OCI-LY7 (cell line): ENCODE measurements around the gene ARHGAP23. TPM values are rescaled to one million over a fixed set of nuclear protein-coding genes. Genes with fewer than 3 reads are reported as not detected.

ENCODE experiments used
- BruUV-seq: library from RNA; stranded (reverse); fragments of 400-500 nt; replicated peaks from 2 replicates; lab custom pipeline; 2021; lab: Mats Ljungman, UMichigan
- CTCF ChIA-PET: fragments of 300-600 bp; sonication (Branson Sonifier 250); formaldehyde crosslinking; loops from one replicate; lab custom pipeline; 2022; ENCODE audit warnings: antibody characterized with exemption; ENCODE audit not compliant: unreplicated experiment; lab: Charles Lee
- POLR2A ChIA-PET: fragments of 300-600 bp; sonication (Branson Sonifier 250); formaldehyde crosslinking; loops from one replicate; lab custom pipeline; 2022; ENCODE audit warnings: antibody characterized with exemption; lab: Charles Lee
- DNase-seq: peaks from one replicate; pipeline ENCODE4 v3.0.0-alpha.2; 2015; ENCODE audit warnings: low spot score
- H2AFZ ChIP-seq: fragments of 200-600 bp; sonication (generic), shearing (Covaris generic); 2 replicates; pipeline ENCODE4 v1.6.1; 2014; ENCODE audit warnings: mild to moderate bottlenecking, antibody characterized with exemption, low read length, moderate library complexity
- H3K27ac ChIP-seq: fragments of 200-600 bp; sonication (generic); 2 replicates; pipeline ENCODE4 v1.5.1; 2014; ENCODE audit warnings: mixed run types, low read depth, mild to moderate bottlenecking, moderate library complexity, low read length, inconsistent platforms; ENCODE audit not compliant: poor library complexity, severe bottlenecking
- H3K36me3 ChIP-seq: fragments of 200-600 bp; sonication (generic); 2 replicates; pipeline ENCODE4 v1.6.1; 2014; ENCODE audit warnings: mild to moderate bottlenecking, antibody characterized with exemption, low read length, moderate library complexity, mixed read lengths; ENCODE audit not compliant: insufficient read depth
- H3K4me1 ChIP-seq: fragments of 200-600 bp; sonication (generic); 2 replicates; pipeline ENCODE4 v1.5.1; 2014; ENCODE audit warnings: mild to moderate bottlenecking, low read length; ENCODE audit not compliant: insufficient read depth, poor library complexity, severe bottlenecking
- H3K4me2 ChIP-seq: fragments of 200-600 bp; sonication (generic); 2 replicates; pipeline ENCODE4 v1.6.1; 2014; ENCODE audit warnings: mild to moderate bottlenecking, low read length
- H3K4me3 ChIP-seq: fragments of 200-600 bp; sonication (generic); 2 replicates; pipeline ENCODE4 v1.5.1; 2014; ENCODE audit warnings: mild to moderate bottlenecking, low read depth, low read length; ENCODE audit not compliant: poor library complexity, severe bottlenecking
- H3K79me2 ChIP-seq: fragments of 200-600 bp; sonication (generic); 2 replicates; pipeline ENCODE4 v1.6.1; 2016; ENCODE audit warnings: low read depth, mild to moderate bottlenecking, low read length, moderate library complexity, mixed read lengths; ENCODE audit not compliant: insufficient read depth
- H3K9me2 ChIP-seq: fragments of 200-600 bp; sonication (generic); 2 replicates; pipeline ENCODE4 v1.6.1; 2016; ENCODE audit warnings: mild to moderate bottlenecking, low read length, mixed read lengths; ENCODE audit not compliant: insufficient read depth
- H3K9me3 ChIP-seq: fragments of 200-600 bp; sonication (generic); 2 replicates; pipeline ENCODE4 v1.6.1; 2014; ENCODE audit warnings: mild to moderate bottlenecking, mixed run types, low read length, mixed read lengths
- H4K20me1 ChIP-seq: fragments of 200-600 bp; sonication (generic); 2 replicates; pipeline ENCODE4 v1.6.1; 2014; ENCODE audit warnings: mild to moderate bottlenecking, antibody characterized with exemption, low read length, moderate library complexity, mixed read lengths; ENCODE audit not compliant: insufficient read depth
- EZH2phosphoT487 ChIP-seq: fragments of 200-600 bp; sonication (generic); IDR thresholded peaks from 2 replicates; pipeline ENCODE4 v1.6.1; 2018; ENCODE audit warnings: low read depth, borderline replicate concordance, mild to moderate bottlenecking, mixed run types, antibody characterized with exemption, low read length, moderate library complexity, mixed read lengths
- intact Hi-C: fragments of 100-400 bp; cut with micrococcal nuclease; formaldehyde crosslinking; loops from one replicate; pipeline ENCODE4 v1.10.0; 2022; ENCODE audit not compliant: unreplicated experiment
- total RNA-seq, 2 experiments: library from RNA; depleted of rRNA in 1 of 2; stranded (reverse); fragments of >200 nt in 1 of 2; shearing (Covaris generic) in 1 of 2; gene quantifications; 2 replicates each; pipeline ENCODE4 v1.2.3, GENCODE V29; 2014 to 2022
- TF ChIP-seq, protein P1 (sequence below): fragments of 200-600 bp; sonication (generic); conservative IDR thresholded peaks from 2 replicates; pipeline ENCODE4 v1.5.1; 2014; ENCODE audit warnings: mild to moderate bottlenecking, antibody characterized with exemption, low read length, moderate library complexity, mixed read lengths

The ARHGAP23 gene
- total RNA-seq, 2 experiments from 2014 or later, result 16.3 to 18.6 TPM

DNA sequence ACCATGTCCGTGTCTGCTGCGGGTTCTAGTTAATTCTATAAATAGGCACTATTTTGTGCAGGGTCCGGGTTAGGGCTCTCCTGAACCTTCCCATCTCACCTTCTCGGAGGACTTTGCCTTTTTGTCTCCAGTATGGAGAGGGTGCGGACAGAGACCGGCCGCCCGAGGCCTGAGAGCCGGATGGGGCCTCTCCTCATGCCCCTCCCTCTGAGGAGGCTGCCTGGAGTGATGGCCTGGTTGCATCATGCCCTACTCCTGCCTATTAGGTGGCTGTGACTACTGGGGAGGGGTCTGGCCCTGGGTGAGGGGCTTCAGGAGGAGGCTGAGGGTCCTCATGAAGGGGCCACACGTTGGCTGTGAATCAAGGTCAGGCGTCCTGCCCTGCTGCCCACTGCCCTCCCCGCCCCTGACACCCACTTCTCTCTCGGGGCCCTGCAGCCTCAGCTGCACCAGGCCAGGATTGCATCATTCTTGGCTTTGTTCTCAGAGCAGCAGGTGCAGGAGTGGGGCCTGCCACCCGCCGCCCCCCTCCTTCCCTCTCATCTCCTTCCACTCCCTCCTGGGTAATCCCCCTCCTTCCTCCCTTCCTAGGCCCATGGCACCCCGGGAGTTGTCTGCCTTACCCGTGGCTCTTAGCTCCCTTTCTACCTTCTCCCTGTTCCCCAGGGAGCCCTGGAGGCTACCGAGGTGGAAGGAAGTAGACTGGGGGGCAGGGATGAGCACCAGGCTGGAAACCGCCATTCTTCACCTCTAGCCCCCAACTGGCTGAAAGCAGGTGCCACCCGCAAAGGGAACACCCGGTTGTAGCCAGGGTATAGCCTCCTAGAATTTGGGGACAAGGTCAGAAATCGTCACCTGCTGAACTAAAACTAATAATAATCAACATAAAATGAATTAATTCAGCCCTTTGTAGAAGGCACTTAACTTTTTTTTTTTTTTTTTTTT is 12.7 kb upstream of the ARHGAP23 start:
- H3K4me3 ChIP-seq, result peak overlapping the region; percentile 64
- no peaks in the 10 kb centered on the region for H3K79me2 ChIP-seq
- ChIA-PET CTCF (interaction anchor here (0.6 to 2.9 kb wide), 5 partner anchors 61 to 90 kb away, joined by 3 to 30 read pairs (median 4); partner anchors contain the start of gene SOCS7), POLR2A (interaction anchor here (0.5 to 1.5 kb wide), 6 partner anchors 32 to 109 kb away, joined by 3 to 11 read pairs (median 4); no protein-coding TSS in a partner anchor)
- peak overlapping the region; percentile 91 for H3K27ac ChIP-seq
- intact Hi-C loops, result loop anchor here (2.0 kb wide), 2 partner anchors 69 to 91 kb away; no protein-coding TSS in a partner anchor
- DNase-seq, result peak; percentile 95
- H4K20me1 ChIP-seq, result no peaks in the 10 kb centered on the region
- H3K9me2 ChIP-seq, result no peaks in the 10 kb centered on the region
- peaks cover 62% of the 10 kb centered on the region for H3K4me1 ChIP-seq
- H3K36me3 ChIP-seq, result no peaks in the 10 kb centered on the region
- BruUV-seq, result no TSS peak
- no peaks in the 10 kb centered on the region for H3K9me3 ChIP-seq
- H2AFZ ChIP-seq, result peak overlapping the region; percentile 85
- TF ChIP-seq, protein P1, sequence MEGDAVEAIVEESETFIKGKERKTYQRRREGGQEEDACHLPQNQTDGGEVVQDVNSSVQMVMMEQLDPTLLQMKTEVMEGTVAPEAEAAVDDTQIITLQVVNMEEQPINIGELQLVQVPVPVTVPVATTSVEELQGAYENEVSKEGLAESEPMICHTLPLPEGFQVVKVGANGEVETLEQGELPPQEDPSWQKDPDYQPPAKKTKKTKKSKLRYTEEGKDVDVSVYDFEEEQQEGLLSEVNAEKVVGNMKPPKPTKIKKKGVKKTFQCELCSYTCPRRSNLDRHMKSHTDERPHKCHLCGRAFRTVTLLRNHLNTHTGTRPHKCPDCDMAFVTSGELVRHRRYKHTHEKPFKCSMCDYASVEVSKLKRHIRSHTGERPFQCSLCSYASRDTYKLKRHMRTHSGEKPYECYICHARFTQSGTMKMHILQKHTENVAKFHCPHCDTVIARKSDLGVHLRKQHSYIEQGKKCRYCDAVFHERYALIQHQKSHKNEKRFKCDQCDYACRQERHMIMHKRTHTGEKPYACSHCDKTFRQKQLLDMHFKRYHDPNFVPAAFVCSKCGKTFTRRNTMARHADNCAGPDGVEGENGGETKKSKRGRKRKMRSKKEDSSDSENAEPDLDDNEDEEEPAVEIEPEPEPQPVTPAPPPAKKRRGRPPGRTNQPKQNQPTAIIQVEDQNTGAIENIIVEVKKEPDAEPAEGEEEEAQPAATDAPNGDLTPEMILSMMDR, result peak; percentile 23; the same call in 1 of the 2 replicates
- TF ChIP-seq EZH2phosphoT487, result no peak
- peak overlapping the region; percentile 93 for H3K4me2 ChIP-seq

DNA sequence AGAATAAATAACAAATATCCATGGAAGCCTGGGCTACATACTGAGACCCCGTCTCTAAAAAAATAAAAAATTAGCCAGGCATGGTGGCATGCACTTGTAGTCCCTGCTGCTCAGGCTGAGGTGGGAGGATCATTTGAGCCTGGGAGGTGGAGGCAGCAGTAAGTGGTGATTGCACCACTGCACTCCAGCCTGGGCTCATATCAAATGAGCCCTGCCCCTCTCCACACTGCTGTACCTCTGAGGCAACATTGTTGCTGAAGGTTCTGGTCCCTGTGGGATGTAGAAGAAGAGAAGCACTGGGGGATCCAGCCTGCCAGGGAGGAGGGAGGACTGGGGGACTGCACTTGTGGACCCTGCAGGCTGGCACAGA is 11.4 kb upstream of the ARHGAP23 start:
- POLR2A ChIA-PET, result interaction anchor here (1.3 to 1.5 kb wide), 2 partner anchors 63 to 67 kb away, joined by 3 to 5 read pairs; no protein-coding TSS in a partner anchor

More for the DNA sequence above, 11.4 kb upstream of the ARHGAP23 start:
- H3K9me2 ChIP-seq, result no peaks in the 10 kb centered on the region
- no peaks in the 10 kb centered on the region for H3K79me2 ChIP-seq
- CTCF ChIA-PET, result no interaction called here
- intact Hi-C loops, result no loop called here
- peak; percentile 51 for DNase-seq
- no peaks in the 10 kb centered on the region for H3K9me3 ChIP-seq
- TF ChIP-seq, protein P1, result no peak
- TF ChIP-seq EZH2phosphoT487, result no peak
- no TSS peak for BruUV-seq
- peak overlapping the region; percentile 81; the same call in 1 of the 2 replicates for H2AFZ ChIP-seq
- H3K27ac ChIP-seq, result peak overlapping the region; percentile 91
- peak overlapping the region; percentile 93 for H3K4me2 ChIP-seq
- H4K20me1 ChIP-seq, result no peaks in the 10 kb centered on the region
- no peaks in the 10 kb centered on the region for H3K36me3 ChIP-seq
- peaks cover 75% of the 10 kb centered on the region for H3K4me1 ChIP-seq
- no peak overlapping the region for H3K4me3 ChIP-seq
